ENCODE data around the gene DSC2.
A peak's percentile ranks its signal among the peaks of the same experiment; 100 is the strongest.
"Not testable (repeated sequence)": the region's sequence is repeated elsewhere in the genome, so short reads cannot be mapped to it uniquely, and the experiment has no call there.

The DSC2 gene

GRCh38 chr18:31102025-31102684 is at the start of gene DSC2:
Gene DSC2, minus strand, starts transcription at chr18:31102421. Its CDS starts 450 bp downstream, at chr18:31101971.
- Histone ChIP-seq H3K27me3 (ENCODE audit: insufficient read depth, low read length) (no peaks in the 10 kb centered on the region), H3K9me3 (ENCODE audit: insufficient read depth, low read depth, low read length) (no peaks in the 10 kb centered on the region), H3K27ac (ENCODE audit: low read length) (peak within 1 kb of the TSS; percentile 92), H3K4me3 (ENCODE audit: low read length) (peak within 1 kb of the TSS; percentile 83), H3K9ac (ENCODE audit: low read depth, low read length) (peak within 1 kb of the TSS; percentile 86), H3K36me3 (ENCODE audit: insufficient read depth, low read depth, low read length) (no peaks in the 10 kb centered on the region), H3K4me1 (ENCODE audit: insufficient read depth, low read length) (peaks cover 17% of the 10 kb centered on the region)

GRCh38 chr18:31149351-31149750 is 47.1 kb upstream of the DSC2 start:
- Histone ChIP-seq H3K4me1 (ENCODE audit: insufficient read depth, low read length) (no peaks in the 10 kb centered on the region; the same call in 1 of the 2 replicates), H3K9ac (ENCODE audit: low read depth, low read length) (no peak overlapping the region), H3K9me3 (ENCODE audit: insufficient read depth, low read depth, low read length) (no peaks in the 10 kb centered on the region), H3K27ac (ENCODE audit: low read length) (no peak overlapping the region), H3K27me3 (ENCODE audit: insufficient read depth, low read length) (no peaks in the 10 kb centered on the region), H3K36me3 (ENCODE audit: insufficient read depth, low read depth, low read length) (no peaks in the 10 kb centered on the region), H3K4me3 (ENCODE audit: low read length) (no peak overlapping the region)

GRCh38 chr18:31148600-31148999 is 46.4 kb upstream of the DSC2 start:
- no peak overlapping the region for H3K27ac ChIP-seq (ENCODE audit: low read length)
- H3K9me3 ChIP-seq (ENCODE audit: insufficient read depth, low read depth, low read length) = no peaks in the 10 kb centered on the region
- H3K9ac ChIP-seq (ENCODE audit: low read depth, low read length) = no peak overlapping the region
- no peaks in the 10 kb centered on the region; the same call in 1 of the 2 replicates for H3K4me1 ChIP-seq (ENCODE audit: insufficient read depth, low read length)
- no peak overlapping the region for H3K4me3 ChIP-seq (ENCODE audit: low read length)
- H3K36me3 ChIP-seq (ENCODE audit: insufficient read depth, low read depth, low read length) = no peaks in the 10 kb centered on the region
- no peaks in the 10 kb centered on the region for H3K27me3 ChIP-seq (ENCODE audit: insufficient read depth, low read length)

GRCh38 chr18:31146809-31147208 is 44.6 kb upstream of the DSC2 start:
- no peak overlapping the region for H3K4me3 ChIP-seq (ENCODE audit: low read length)
- no peaks in the 10 kb centered on the region for H3K36me3 ChIP-seq (ENCODE audit: insufficient read depth, low read depth, low read length)
- H3K9ac ChIP-seq (ENCODE audit: low read depth, low read length) = no peak overlapping the region
- H3K4me1 ChIP-seq (ENCODE audit: insufficient read depth, low read length) = no peaks in the 10 kb centered on the region; the same call in 1 of the 2 replicates
- no peak overlapping the region for H3K27ac ChIP-seq (ENCODE audit: low read length)
- H3K9me3 ChIP-seq (ENCODE audit: insufficient read depth, low read depth, low read length) = no peaks in the 10 kb centered on the region
- H3K27me3 ChIP-seq (ENCODE audit: insufficient read depth, low read length) = no peaks in the 10 kb centered on the region

GRCh38 chr18:31143025-31143424 is 40.8 kb upstream of the DSC2 start:
- Histone ChIP-seq H3K36me3 (ENCODE audit: insufficient read depth, low read depth, low read length) (no peaks in the 10 kb centered on the region), H3K27me3 (ENCODE audit: insufficient read depth, low read length) (no peaks in the 10 kb centered on the region), H3K4me3 (ENCODE audit: low read length) (no peak overlapping the region), H3K9me3 (ENCODE audit: insufficient read depth, low read depth, low read length) (no peaks in the 10 kb centered on the region), H3K9ac (ENCODE audit: low read depth, low read length) (no peak overlapping the region), H3K4me1 (ENCODE audit: insufficient read depth, low read length) (no peaks in the 10 kb centered on the region), H3K27ac (ENCODE audit: low read length) (no peak overlapping the region)

GRCh38 chr18:31138709-31139108 is 36.5 kb upstream of the DSC2 start:
- Histone ChIP-seq H3K9me3 (ENCODE audit: insufficient read depth, low read depth, low read length) (no peaks in the 10 kb centered on the region), H3K4me1 (ENCODE audit: insufficient read depth, low read length) (no peaks in the 10 kb centered on the region), H3K27me3 (ENCODE audit: insufficient read depth, low read length) (no peaks in the 10 kb centered on the region), H3K4me3 (ENCODE audit: low read length) (no peak overlapping the region), H3K27ac (ENCODE audit: low read length) (no peak overlapping the region), H3K9ac (ENCODE audit: low read depth, low read length) (no peak overlapping the region), H3K36me3 (ENCODE audit: insufficient read depth, low read depth, low read length) (no peaks in the 10 kb centered on the region)

- no peak overlapping the region for H3K4me3 ChIP-seq (ENCODE audit: low read length)
- no peaks in the 10 kb centered on the region for H3K4me1 ChIP-seq (ENCODE audit: insufficient read depth, low read length)
- H3K9ac ChIP-seq (ENCODE audit: low read depth, low read length) = no peak overlapping the region
- no peaks in the 10 kb centered on the region for H3K9me3 ChIP-seq (ENCODE audit: insufficient read depth, low read depth, low read length)
- H3K27ac ChIP-seq (ENCODE audit: low read length) = no peak overlapping the region
- H3K36me3 ChIP-seq (ENCODE audit: insufficient read depth, low read depth, low read length) = no peaks in the 10 kb centered on the region
- no peaks in the 10 kb centered on the region for H3K27me3 ChIP-seq (ENCODE audit: insufficient read depth, low read length)
These were observed 32.8 kb upstream of the DSC2 start for GRCh38 chr18:31134988-31135529.

- Histone ChIP-seq H3K9ac (ENCODE audit: low read depth, low read length) (no peak overlapping the region), H3K36me3 (ENCODE audit: insufficient read depth, low read depth, low read length) (no peaks in the 10 kb centered on the region), H3K27me3 (ENCODE audit: insufficient read depth, low read length) (no peaks in the 10 kb centered on the region), H3K9me3 (ENCODE audit: insufficient read depth, low read depth, low read length) (no peaks in the 10 kb centered on the region), H3K4me1 (ENCODE audit: insufficient read depth, low read length) (no peaks in the 10 kb centered on the region), H3K27ac (ENCODE audit: low read length) (no peak overlapping the region), H3K4me3 (ENCODE audit: low read length) (no peak overlapping the region)
These were observed 27.3 kb upstream of the DSC2 start for GRCh38 chr18:31129398-31130115.

GRCh38 chr18:31125878-31126277 is 23.7 kb upstream of the DSC2 start:
- H3K9ac ChIP-seq (ENCODE audit: low read depth, low read length) = no peak overlapping the region
- H3K9me3 ChIP-seq (ENCODE audit: insufficient read depth, low read depth, low read length) = no peaks in the 10 kb centered on the region
- H3K4me3 ChIP-seq (ENCODE audit: low read length) = no peak overlapping the region
- no peaks in the 10 kb centered on the region for H3K4me1 ChIP-seq (ENCODE audit: insufficient read depth, low read length)
- no peaks in the 10 kb centered on the region for H3K36me3 ChIP-seq (ENCODE audit: insufficient read depth, low read depth, low read length)
- no peak overlapping the region for H3K27ac ChIP-seq (ENCODE audit: low read length)
- no peaks in the 10 kb centered on the region for H3K27me3 ChIP-seq (ENCODE audit: insufficient read depth, low read length)

- not testable (repeated sequence) for H3K27me3 ChIP-seq (ENCODE audit: insufficient read depth, low read length); H3K27ac ChIP-seq (ENCODE audit: low read length); H3K36me3 ChIP-seq (ENCODE audit: insufficient read depth, low read depth, low read length); H3K4me1 ChIP-seq (ENCODE audit: insufficient read depth, low read length); H3K9ac ChIP-seq (ENCODE audit: low read depth, low read length); H3K4me3 ChIP-seq (ENCODE audit: low read length); H3K9me3 ChIP-seq (ENCODE audit: insufficient read depth, low read depth, low read length)
These were observed 20.9 kb upstream of the DSC2 start for GRCh38 chr18:31123125-31123524.

- Histone ChIP-seq H3K9me3 (ENCODE audit: insufficient read depth, low read depth, low read length) (no peaks in the 10 kb centered on the region), H3K27me3 (ENCODE audit: insufficient read depth, low read length) (no peaks in the 10 kb centered on the region), H3K4me3 (ENCODE audit: low read length) (no peak overlapping the region), H3K27ac (ENCODE audit: low read length) (no peak overlapping the region), H3K4me1 (ENCODE audit: insufficient read depth, low read length) (peaks cover 8% of the 10 kb centered on the region; the same call in 1 of the 2 replicates), H3K9ac (ENCODE audit: low read depth, low read length) (no peak overlapping the region), H3K36me3 (ENCODE audit: insufficient read depth, low read depth, low read length) (no peaks in the 10 kb centered on the region)
These were observed 18.4 kb upstream of the DSC2 start for GRCh38 chr18:31120594-31120993.
